ENCODE measurements around the gene SKAP2.

Gene SKAP2

GRCh38 chr7:26691406-26691805 lies 173.0 kb downstream of the SKAP2 start:
- DNase-seq, result peak; percentile 66

- no peak for DNase-seq
These were observed 174.1 kb downstream of the SKAP2 start for GRCh38 chr7:26690135-26690805.

DNA sequence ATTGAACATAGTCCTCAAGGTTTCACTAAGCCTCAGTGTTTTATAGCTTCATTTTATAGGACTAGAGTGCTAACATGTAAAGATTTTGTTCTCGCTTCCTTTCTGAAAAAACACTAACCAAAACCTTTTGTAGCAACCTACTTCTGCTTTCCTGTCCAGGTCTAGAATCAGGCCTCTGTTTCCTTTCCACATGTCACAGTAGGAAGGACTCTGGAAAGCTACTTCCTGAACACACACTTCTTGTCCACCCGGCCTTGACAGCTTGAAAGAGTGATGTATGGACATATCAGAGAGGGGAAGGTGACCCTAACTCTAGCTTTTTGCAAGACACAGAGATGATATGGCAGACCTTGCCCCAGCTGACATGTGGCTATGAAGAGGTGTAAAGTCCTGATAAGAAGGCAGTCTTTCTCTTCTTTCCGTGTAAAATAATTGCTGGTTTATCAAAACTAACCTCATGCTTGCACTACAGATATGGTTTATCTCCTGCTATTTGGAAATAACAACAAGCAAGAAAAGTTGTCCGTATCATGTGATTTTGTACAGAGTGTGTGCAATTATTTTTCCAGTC lies 175.4 kb downstream of the SKAP2 start:
- DNase-seq, result peak; percentile 90

- no peak for DNase-seq
These were observed 176.0 kb downstream of the SKAP2 start for GRCh38 chr7:26688388-26688787.

DNA sequence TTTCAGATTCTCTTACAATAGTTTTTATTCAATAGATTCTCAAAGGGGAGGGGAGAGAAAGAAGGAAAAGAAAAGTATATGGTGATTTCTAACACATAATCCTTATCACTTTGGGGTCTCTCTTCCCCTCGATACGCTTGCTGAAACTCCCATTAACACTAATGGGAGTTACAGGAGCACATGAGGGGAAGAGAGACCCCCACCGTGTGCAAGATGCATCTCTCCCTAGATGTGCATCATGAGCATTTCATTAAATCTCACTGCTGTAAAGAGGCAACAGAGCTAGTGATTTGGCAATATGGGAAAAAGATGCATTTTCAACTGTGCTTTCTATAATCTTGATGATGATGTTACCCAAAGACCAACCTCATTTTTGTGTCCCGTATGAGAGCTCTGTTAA lies 177.4 kb downstream of the SKAP2 start:
- no peak for DNase-seq

- DNase-seq, result no peak
These were observed 177.9 kb downstream of the SKAP2 start for GRCh38 chr7:26686448-26686981.

DNA sequence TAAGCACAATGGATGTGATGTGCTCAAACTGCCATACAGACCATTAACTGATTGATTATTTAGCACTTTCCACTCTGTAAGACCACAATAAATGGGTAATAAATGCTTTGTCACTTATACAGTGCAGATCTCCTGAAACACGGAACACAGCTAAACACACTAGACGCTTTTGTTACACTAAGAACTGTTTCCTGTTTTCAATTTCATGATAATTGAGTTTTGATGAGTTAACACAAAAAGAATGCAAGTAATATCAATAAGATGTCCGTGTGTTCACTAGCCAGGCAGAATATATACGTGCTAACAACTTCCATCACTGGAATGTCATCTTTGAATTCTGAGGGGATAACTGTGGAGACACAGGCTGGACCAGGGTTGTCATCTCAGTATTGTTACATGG lies 178.8 kb downstream of the SKAP2 start:
- DNase-seq, result no peak

- DNase-seq, result no peak
These were observed 179.9 kb downstream of the SKAP2 start for GRCh38 chr7:26684447-26684846.

- DNase-seq, result no peak
These were observed 181.1 kb downstream of the SKAP2 start for GRCh38 chr7:26683277-26683676.

GRCh38 chr7:26681819-26682418 lies 182.5 kb downstream of the SKAP2 start:
- DNase-seq, result no peak

GRCh38 chr7:26680587-26680986 lies 183.8 kb downstream of the SKAP2 start:
- no peak for DNase-seq

DNA sequence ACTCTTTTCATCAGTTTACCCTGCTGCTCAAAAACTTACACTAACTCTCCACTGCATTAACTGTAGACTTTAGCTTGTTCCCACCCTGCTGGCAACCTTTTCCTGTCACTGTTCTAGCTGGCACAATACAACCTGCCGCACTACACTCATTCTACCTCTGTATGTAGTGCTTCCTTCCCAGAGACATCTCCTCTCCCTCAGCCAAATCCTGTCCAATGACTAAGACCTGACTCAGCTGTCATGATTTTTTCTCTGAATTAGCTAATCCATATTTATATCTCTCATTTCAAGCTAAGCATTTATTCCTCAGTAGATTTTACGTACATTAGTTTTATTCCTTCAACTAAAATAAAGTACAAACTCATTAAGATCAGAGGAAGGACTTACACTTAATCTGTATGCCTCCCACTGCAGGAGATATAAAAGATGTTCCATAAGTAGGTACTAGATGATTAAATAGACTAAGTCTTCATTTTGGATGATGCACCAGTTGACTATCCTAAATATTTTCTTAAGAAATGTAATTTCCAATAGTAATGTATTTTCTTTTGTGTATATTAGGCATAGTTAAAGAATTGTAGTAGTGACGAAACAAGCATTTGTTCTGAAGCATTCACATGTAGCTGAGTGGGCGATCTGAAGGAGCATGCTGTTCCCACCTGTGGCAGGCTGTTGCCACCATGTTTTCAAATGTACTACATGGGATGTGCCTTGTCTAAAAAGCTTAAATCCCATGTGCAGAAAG lies 189.1 kb downstream of the SKAP2 start:
- DNase-seq, result no peak

- no peak for DNase-seq
These were observed 190.5 kb downstream of the SKAP2 start for GRCh38 chr7:26673858-26674257.

GRCh38 chr7:26673271-26673670 lies 191.1 kb downstream of the SKAP2 start:
- no peak for DNase-seq

GRCh38 chr7:26670841-26671240 lies 193.5 kb downstream of the SKAP2 start:
- DNase-seq, result no peak

DNA sequence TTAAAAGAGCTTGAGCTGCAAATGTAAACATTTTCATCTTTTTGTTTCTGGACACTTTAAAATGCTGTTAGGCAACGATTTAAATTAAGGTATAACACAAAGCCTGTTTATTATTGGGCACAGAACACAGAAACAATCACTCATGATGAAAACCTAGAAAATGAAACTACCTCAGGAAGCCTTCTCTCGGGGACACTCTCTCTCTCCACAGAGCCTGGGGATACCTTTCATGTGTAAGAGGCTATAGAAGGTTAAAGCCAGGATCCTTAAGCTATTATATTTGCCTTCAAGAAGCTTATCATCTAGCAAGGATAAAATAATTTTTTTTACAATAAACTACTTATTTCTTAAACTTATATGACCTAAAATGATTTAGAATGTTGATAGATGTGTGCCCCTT lies 194.1 kb downstream of the SKAP2 start:
- DNase-seq, result no peak

DNA sequence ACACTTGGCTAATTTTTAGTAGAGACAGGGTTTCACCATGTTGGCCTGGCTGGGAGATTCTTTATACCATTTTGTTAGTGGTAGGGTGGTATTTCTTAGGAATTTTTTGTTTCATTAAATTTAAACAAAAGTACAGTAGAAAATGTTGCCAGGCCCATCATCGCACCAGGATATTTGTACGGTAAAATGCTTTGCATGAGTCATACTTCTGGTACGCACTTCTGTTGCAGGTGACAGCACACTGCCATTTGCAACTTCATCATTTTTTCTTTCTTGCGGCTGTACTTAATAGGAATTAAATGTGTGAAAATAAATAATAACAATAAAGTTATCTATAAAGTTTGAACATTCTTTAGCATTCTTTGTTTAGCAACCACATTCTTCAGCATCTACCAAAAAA lies 195.6 kb downstream of the SKAP2 start:
- DNase-seq, result no peak

DNA sequence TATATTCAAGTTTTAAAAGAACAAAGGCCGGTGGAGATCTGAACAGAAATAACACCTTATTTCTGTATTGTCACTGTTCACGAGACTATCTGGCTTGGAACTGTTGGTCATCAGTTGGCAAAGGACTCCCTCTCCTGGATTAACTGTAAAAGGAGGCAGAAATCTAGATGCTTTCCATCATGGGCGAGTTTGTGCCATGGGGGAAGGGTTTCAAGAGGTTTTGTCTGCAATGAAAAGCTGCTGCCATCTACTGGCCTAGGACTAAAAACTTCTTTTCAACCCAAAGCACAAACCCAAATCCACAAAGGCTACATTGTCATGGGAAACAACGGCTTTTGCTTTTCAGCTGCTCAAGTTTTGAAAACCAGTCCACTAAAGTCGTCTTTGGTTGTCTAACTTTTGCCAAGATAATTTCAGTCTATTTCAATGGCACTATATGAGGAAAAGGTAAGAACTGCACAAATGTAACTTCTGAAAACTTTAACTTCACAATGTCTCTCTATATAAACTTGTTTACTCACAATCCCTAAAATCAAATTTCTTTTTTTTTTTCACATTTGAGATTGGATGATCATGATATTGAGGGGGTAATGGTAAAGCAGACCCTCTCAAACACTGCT lies 196.8 kb downstream of the SKAP2 start:
- DNase-seq, result peak; percentile 87

GRCh38 chr7:26664735-26665416 lies 199.5 kb downstream of the SKAP2 start:
- peak; percentile 15 for DNase-seq

DNA sequence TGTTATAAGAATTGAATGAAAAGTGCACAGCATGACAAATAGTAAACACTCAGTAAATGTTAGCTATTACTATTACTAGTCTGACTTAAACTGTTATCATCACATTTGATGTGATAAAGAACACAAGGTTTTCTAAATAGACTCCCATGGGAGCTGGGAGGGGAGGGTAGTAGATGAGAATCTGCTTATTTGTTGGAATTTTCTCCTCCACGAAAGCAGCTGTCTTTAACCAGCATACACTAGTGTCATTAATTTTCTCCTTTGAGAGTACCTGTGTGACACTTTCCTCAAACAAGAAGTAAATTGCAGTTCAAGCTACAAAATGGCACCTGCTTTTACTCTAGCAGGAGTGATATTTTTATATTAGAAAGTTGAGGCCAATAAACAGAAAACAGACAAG lies 200.1 kb downstream of the SKAP2 start:
- DNase-seq, result no peak

- no peak for DNase-seq
These were observed 200.5 kb downstream of the SKAP2 start for GRCh38 chr7:26663874-26664273.

DNA sequence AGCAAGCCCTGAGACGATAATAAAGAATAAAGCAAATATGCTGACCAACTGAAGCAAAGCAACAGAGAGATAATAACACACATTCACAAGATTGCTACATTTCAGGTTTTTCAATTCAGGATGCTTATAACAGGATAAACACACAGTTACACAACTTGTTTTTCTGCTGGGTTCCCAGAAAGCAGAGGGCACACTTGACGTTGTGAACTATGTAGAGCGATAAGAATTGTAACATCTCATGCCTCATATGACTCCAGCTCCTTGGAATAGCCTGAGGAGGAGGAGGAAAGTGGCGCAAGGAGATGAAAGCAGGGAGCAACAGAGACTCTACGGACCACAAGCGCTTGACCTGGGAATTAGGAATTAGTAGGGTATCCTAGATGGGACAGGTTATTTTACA lies 201.7 kb downstream of the SKAP2 start:
- no peak for DNase-seq

DNA sequence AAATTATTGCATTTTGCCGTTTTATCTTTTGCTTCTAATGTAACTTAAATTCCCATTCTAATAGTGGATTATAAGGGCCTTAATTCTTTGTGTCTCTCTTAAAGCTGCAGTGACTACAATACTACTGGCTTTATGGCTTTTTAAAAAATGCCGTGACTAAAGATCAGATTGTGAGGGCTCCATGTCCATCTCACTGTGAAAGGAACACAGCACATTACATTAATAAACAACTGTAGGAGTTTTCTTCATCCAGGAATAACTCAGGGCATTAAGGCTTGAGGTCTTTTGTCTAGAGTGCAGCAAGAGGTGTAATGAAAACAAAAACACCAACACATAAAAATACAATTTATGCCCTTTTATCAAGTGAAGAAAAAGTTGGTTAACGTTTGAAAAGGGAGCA lies 205.3 kb downstream of the SKAP2 start:
- DNase-seq, result no peak

Data from GDM1 (cell line).